Epithelial cell of proximal tubule (primary cell): ENCODE results near the gene CRLF2. TPM values are rescaled to one million over a fixed set of nuclear protein-coding genes. Genes with fewer than 3 reads are reported as not detected.
"Not testable (repeated sequence)": the region's sequence is repeated elsewhere in the genome, so short reads cannot be mapped to it uniquely, and the experiment has no call there.

ENCODE experiments used
- DNase-seq: peaks from one replicate; pipeline ENCODE4 v3.0.0-alpha.2; 2011; ENCODE audit warnings: low read depth
- H3K4me3 ChIP-seq: 2 replicates; pipeline ENCODE4 v1.5.1; 2011; ENCODE audit warnings: low read depth, mild to moderate bottlenecking, low read length
- total RNA-seq: library from RNA; depleted of rRNA; stranded (reverse); fragments of >200 nt; gene quantifications from 2 replicates; pipeline ENCODE4 v1.2.3, GENCODE V29; 2015
- TF ChIP-seq, protein P1 (sequence below): conservative IDR thresholded peaks from 2 replicates; pipeline ENCODE4 v1.5.1; 2012; ENCODE audit warnings: low read depth, mild to moderate bottlenecking, low read length

CRLF2 gene
- total RNA-seq, 1 donor from 2014 or later, result not detected

DNA sequence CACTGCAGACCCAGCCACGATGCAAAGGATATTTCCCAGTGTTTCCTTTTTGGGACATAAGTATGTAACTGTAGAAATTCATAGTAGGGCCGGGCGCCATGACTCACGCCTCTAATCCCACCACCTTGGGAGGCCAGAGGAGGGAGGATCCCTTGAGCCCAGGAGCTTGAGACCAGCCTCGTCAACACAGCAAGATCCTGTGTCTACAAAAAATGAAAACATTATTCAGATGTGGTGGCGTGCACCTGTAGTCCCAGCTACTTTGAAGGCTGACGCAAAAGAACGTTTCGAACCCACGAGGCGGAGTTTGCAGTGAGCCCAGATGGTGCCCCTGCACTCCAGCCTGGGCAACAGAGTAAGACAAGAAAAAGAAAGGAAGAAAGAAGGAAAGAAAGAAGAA is 49.2 kb downstream of the CRLF2 start:
- no peak for DNase-seq
- TF ChIP-seq, protein P1, sequence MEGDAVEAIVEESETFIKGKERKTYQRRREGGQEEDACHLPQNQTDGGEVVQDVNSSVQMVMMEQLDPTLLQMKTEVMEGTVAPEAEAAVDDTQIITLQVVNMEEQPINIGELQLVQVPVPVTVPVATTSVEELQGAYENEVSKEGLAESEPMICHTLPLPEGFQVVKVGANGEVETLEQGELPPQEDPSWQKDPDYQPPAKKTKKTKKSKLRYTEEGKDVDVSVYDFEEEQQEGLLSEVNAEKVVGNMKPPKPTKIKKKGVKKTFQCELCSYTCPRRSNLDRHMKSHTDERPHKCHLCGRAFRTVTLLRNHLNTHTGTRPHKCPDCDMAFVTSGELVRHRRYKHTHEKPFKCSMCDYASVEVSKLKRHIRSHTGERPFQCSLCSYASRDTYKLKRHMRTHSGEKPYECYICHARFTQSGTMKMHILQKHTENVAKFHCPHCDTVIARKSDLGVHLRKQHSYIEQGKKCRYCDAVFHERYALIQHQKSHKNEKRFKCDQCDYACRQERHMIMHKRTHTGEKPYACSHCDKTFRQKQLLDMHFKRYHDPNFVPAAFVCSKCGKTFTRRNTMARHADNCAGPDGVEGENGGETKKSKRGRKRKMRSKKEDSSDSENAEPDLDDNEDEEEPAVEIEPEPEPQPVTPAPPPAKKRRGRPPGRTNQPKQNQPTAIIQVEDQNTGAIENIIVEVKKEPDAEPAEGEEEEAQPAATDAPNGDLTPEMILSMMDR, result no peak
- H3K4me3 ChIP-seq, result no peak overlapping the region

DNA sequence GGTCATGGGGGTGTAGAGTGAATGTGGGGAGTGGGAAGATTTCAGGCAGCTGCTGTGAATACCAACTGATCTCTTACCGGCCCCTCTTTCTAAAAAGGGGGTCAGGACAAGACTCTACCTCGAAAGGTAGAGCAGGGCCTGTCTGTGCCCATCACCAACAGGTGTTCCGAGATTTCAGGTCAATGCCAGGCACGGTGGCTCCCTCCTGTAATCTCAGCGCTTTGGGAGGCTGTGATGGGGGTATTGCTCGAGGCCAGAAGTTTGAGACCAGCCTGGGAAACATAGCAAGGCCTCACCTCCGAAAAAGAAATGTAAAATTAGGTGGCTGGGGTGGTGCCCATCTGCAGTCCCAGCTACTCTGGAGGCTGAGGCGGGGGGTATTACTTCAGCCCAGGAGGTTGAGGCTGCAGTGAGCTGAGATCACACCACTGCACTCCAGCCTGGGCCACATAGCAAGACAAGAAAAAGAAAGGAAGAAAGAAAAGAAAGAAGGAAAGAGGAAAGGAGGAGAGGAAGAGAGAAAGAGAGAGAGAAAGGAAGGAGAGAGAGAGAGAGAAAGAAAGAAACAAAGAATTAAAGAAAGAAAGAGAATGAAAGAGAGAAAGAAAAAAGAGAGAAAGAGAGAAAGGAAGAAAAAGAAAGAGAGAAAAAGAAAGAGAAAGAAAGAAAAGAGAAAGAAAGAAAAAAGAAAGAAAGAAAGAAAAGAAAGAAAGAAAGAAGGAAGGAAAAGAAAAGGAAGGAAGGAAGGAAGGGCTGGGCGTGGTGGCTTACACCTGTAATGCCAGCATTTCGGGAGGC is 50.1 kb downstream of the CRLF2 start:
- H3K4me3 ChIP-seq, result no peak overlapping the region
- no peak for DNase-seq
- TF ChIP-seq, protein P1, result no peak

DNA sequence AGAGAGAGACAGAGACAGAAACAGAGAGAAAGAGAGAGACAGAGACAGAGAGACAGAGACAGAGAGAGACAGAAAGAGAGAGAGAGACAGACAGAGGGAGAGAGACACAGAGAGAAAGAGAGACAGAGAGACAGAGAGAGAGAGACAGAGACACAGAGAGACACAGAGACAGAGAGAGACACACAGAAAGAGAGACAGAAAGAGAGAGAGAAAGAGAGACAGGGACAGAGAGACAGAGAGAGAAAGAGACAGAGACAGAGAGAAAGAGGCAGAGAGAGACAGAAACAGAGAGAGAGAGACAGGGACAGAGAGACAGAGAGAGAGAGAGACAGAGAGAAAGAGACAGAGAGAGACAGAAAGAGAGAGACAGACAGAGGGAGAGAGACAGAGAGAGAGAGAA is 52.9 kb downstream of the CRLF2 start:
- no peak for DNase-seq
- H3K4me3 ChIP-seq, result no peak overlapping the region
- TF ChIP-seq, protein P1, result no peak

DNA sequence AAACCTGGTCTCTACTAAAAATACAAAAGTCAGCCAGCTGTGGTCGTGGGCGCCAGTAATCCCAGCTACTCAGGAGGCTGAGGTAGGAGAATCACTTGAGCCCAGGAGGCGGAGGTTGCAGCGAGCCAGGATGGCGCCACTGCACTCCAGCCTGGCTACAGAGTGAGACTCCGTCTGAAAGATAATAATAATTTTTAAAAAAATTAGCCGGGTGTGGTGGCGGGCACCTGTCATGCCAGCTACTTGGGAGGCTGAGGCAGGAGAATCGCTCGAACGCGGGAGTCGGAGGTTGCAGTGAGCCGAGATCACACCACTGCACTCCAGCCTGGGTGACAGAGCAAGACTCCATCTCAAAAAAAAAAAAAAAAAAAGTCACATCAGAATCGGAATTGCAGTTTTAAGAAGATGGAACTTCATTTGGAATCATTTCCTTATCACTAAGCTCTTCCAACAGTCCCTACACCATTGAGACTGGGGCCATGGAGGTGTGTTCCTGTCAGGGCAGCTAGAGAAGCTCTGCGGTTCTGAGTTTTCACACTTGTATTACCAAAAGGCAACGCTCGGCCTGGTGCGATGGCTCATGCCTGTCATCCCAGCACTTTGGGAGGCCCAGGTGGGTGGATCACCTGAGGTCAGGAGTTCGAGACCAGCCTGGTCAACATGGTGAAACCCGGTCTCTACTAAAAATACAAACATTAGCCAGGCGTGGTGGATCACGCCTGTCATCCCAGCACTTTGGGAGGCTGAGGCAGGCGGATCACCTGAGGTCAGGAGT is 55.6 kb downstream of the CRLF2 start:
- H3K4me3 ChIP-seq, DNase-seq: not testable (repeated sequence)

DNA sequence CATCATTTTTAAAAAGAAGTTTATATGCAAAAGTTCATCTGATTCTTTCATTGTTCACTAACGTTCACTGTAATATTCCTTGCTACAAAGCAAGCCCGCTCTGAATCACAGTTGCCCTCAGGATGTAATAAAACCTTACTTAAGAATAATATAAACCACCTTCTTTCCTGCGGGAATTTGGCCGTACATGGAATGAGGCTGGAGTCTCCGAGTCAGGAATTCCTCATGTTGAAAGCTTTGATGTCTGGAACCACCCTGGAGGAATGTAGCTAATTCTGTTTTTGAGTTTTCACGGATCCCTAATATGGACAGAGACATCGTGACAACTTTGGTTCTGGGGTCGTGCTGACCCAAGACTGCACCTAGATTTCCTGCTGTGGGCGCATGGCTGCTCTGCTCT is 58.5 kb downstream of the CRLF2 start:
- TF ChIP-seq, protein P1, result no peak
- DNase-seq, result no peak
- no peak overlapping the region for H3K4me3 ChIP-seq

DNA sequence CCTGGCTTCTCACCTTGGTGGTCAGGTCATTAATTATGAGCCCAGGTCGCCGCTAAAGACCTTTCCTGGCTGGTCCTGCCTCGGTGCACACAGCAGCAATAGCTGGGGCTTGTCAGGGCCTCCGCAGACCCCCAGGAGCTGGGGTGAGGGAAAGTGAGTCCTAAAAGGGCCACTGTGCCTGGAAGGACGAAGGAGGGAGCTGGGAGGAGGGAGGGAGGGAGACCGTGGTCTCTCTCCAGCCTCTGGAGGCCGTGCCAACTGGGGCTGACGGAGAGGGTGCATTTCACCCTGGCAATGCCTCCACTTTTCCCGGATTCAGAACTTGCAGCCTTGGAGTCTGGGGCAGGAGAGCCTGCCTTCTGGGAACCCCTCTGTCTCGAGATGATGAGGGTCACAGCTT is 60.4 kb downstream of the CRLF2 start:
- TF ChIP-seq, protein P1, result no peak
- no peak for DNase-seq
- no peak overlapping the region for H3K4me3 ChIP-seq

DNA sequence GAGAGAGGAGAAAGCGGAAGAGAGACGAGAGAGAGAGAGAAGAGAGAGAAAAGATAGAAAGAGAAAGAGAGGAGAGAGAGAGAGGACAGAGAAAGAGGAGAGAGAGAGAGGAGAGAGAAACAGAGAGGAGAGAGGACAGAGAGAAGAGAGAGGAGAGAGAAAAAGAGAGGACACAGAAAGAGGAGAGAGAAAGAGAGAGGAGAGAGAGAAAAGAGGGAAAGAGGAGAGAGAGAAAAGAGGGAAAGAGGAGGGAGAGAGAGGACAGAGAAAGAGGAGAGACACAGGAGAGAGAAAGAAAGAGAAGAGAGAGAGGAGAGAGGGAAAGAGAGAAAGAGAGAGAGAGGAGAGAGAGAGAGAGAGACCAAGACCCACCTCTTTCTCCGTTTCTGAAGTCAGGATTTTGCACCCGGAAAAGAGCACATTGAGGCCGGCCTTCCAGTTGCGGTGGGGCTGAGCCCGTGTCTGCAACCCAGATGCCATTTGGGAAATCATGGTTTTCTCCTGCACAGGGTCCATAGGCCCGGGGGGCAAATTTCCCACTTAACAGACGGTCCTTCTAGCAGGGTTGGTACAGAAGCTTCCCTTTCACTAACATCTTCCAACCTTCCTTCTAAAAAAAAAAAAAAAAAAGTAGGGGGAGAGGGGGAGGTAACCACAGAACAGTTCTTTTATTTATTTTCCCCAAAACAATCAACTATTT is 60.9 kb downstream of the CRLF2 start:
- no peak overlapping the region for H3K4me3 ChIP-seq
- TF ChIP-seq, protein P1, result no peak
- no peak for DNase-seq
